ENCODE measurements around the gene XBP1.

DNA sequence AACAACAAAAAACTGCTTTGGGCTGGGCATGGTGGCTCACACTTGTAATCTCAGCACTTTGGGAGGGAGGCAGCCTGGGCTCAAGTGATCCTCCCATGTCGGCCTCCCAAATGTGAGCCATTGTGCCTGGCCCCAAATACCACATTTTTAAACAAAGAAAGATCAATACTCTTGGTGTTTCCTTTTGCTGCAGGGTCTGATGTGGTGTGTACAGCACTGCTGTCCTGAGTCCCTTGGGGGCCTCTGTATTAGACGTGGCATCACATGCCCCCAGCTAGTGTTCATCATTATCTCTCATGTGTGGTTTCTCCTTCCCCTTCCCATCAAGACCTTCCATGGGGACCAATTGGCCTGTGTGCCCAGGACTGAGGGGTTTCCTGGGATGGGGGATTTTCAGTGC is 20.5 kb upstream of the XBP1 start:
- TF ChIP-seq, protein P1, sequence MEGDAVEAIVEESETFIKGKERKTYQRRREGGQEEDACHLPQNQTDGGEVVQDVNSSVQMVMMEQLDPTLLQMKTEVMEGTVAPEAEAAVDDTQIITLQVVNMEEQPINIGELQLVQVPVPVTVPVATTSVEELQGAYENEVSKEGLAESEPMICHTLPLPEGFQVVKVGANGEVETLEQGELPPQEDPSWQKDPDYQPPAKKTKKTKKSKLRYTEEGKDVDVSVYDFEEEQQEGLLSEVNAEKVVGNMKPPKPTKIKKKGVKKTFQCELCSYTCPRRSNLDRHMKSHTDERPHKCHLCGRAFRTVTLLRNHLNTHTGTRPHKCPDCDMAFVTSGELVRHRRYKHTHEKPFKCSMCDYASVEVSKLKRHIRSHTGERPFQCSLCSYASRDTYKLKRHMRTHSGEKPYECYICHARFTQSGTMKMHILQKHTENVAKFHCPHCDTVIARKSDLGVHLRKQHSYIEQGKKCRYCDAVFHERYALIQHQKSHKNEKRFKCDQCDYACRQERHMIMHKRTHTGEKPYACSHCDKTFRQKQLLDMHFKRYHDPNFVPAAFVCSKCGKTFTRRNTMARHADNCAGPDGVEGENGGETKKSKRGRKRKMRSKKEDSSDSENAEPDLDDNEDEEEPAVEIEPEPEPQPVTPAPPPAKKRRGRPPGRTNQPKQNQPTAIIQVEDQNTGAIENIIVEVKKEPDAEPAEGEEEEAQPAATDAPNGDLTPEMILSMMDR (conservative IDR thresholded peaks at IDR 0.05; ENCODE audit: low read length): no peak
- no peak for TF ChIP-seq EZH2phosphoT487 (IDR thresholded peaks at IDR 0.05; ENCODE audit: borderline replicate concordance)

Measured in Loucy (cell line).